Loucy (cell line): ENCODE data around the gene RAD9B.
"Not testable (repeated sequence)": the region's sequence is repeated elsewhere in the genome, so short reads cannot be mapped to it uniquely, and the experiment has no call there.

Experiments used
- H2AFZ ChIP-seq: fragments of 200-600 bp; sonication (generic); 2 replicates; pipeline ENCODE4 v1.6.0; 2016; ENCODE audit warnings: antibody characterized with exemption, mild to moderate bottlenecking, low read length, moderate library complexity
- H3F3A ChIP-seq: fragments of 200-600 bp; 2 replicates; pipeline ENCODE4 v1.6.0; 2016; ENCODE audit warnings: antibody characterized with exemption, low read depth, mild to moderate bottlenecking
- H3K27me3 ChIP-seq: fragments of 200-600 bp; sonication (generic); 2 replicates; pipeline ENCODE4 v1.6.1; 2014; ENCODE audit warnings: low read length, mild to moderate bottlenecking; ENCODE audit not compliant: insufficient read depth, poor library complexity, severe bottlenecking
- H3K36me3 ChIP-seq: fragments of 200-600 bp; sonication (generic); 2 replicates; pipeline ENCODE4 v1.6.1; 2016; ENCODE audit warnings: low read length; ENCODE audit not compliant: insufficient read depth
- H3K4me1 ChIP-seq: fragments of 200-600 bp; sonication (generic); 2 replicates; pipeline ENCODE4 v1.5.1; 2014; ENCODE audit warnings: low read length, mild to moderate bottlenecking; ENCODE audit not compliant: insufficient read depth, poor library complexity, severe bottlenecking
- H3K4me2 ChIP-seq: fragments of 200-600 bp; sonication (generic); 2 replicates; pipeline ENCODE4 v1.6.0; 2014; ENCODE audit warnings: antibody characterized with exemption, low read length, low read depth, mild to moderate bottlenecking; ENCODE audit not compliant: poor library complexity, severe bottlenecking
- H3K4me3 ChIP-seq: fragments of 200-600 bp; sonication (generic); 2 replicates; pipeline ENCODE4 v1.5.1; 2014; ENCODE audit warnings: low read length, mild to moderate bottlenecking, mixed read lengths; ENCODE audit not compliant: poor library complexity, severe bottlenecking
- H3K79me2 ChIP-seq: fragments of 200-600 bp; sonication (generic); 2 replicates; pipeline ENCODE4 v1.6.1; 2014; ENCODE audit warnings: low read length; ENCODE audit not compliant: insufficient read depth
- H3K9ac ChIP-seq: fragments of 200-600 bp; sonication (generic); 2 replicates; pipeline ENCODE4 v1.6.0; 2014; ENCODE audit warnings: mild to moderate bottlenecking, low read depth, low read length, moderate library complexity; ENCODE audit not compliant: poor library complexity, severe bottlenecking
- H3K9me2 ChIP-seq: fragments of 200-600 bp; sonication (generic); replicated peaks from 2 replicates; pipeline ENCODE4 v1.6.1; 2016; ENCODE audit warnings: low read depth, low read length, mixed read lengths
- H3K9me3 ChIP-seq: fragments of 200-600 bp; sonication (generic); 2 replicates; pipeline ENCODE4 v1.6.1; 2014; ENCODE audit warnings: mild to moderate bottlenecking, antibody characterized with exemption, low read length, low read depth; ENCODE audit not compliant: insufficient read depth
- H4K20me1 ChIP-seq: fragments of 200-600 bp; sonication (generic); 2 replicates; pipeline ENCODE4 v1.6.0; 2014; ENCODE audit warnings: antibody characterized with exemption, low read length, mild to moderate bottlenecking; ENCODE audit not compliant: insufficient read depth, poor library complexity, severe bottlenecking
- EZH2phosphoT487 ChIP-seq: fragments of 200-600 bp; IDR thresholded peaks from 2 replicates; pipeline ENCODE4 v1.6.1; 2018; ENCODE audit warnings: antibody characterized with exemption, mild to moderate bottlenecking, moderate library complexity, borderline replicate concordance
- TF ChIP-seq, protein P1 (sequence below): fragments of 200-600 bp; sonication (generic); conservative IDR thresholded peaks from 2 replicates; pipeline ENCODE4 v1.5.1; 2014; ENCODE audit warnings: mild to moderate bottlenecking, antibody characterized with exemption, low read length

RAD9B gene

DNA sequence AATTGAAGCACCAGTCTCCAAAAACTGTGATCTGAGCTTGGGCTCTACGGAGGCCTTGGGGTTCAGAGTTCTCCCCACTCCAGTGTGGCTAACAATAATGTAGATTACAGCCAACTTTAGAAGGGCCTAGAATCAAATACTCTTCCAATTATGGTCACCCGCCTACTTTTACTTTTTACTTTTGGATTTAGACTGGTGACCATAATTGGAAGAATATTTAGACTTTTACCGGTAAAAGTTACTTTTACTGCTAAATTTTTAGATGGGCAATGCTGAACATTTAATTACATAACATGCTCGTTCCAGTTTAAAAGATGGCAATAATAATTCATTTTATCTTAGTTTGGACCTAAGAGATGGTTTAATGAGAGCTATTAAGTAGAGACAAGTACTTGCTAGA is 41.8 kb downstream of the RAD9B start:
- Histone ChIP-seq H4K20me1 (peaks cover 12% of the 10 kb centered on the region), H3K9me2 (no peaks in the 10 kb centered on the region), H3K9ac (no peak overlapping the region), H3K4me3 (no peak overlapping the region), H2AFZ (no peak overlapping the region), H3K4me2 (no peak overlapping the region), H3F3A (no peaks in the 10 kb centered on the region), H3K36me3 (peaks cover 73% of the 10 kb centered on the region), H3K79me2 (peaks cover 28% of the 10 kb centered on the region; the same call in 1 of the 2 replicates), H3K27me3 (no peaks in the 10 kb centered on the region), H3K4me1 (peaks cover 7% of the 10 kb centered on the region), H3K9me3 (no peaks in the 10 kb centered on the region)
- TF ChIP-seq EZH2phosphoT487: no peak
- TF ChIP-seq, protein P1, sequence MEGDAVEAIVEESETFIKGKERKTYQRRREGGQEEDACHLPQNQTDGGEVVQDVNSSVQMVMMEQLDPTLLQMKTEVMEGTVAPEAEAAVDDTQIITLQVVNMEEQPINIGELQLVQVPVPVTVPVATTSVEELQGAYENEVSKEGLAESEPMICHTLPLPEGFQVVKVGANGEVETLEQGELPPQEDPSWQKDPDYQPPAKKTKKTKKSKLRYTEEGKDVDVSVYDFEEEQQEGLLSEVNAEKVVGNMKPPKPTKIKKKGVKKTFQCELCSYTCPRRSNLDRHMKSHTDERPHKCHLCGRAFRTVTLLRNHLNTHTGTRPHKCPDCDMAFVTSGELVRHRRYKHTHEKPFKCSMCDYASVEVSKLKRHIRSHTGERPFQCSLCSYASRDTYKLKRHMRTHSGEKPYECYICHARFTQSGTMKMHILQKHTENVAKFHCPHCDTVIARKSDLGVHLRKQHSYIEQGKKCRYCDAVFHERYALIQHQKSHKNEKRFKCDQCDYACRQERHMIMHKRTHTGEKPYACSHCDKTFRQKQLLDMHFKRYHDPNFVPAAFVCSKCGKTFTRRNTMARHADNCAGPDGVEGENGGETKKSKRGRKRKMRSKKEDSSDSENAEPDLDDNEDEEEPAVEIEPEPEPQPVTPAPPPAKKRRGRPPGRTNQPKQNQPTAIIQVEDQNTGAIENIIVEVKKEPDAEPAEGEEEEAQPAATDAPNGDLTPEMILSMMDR: no peak

- not testable (repeated sequence) for H3K4me2 ChIP-seq, H3K4me1 ChIP-seq, H3K27me3 ChIP-seq, H3K9ac ChIP-seq, H2AFZ ChIP-seq, H3K9me2 ChIP-seq, H3K4me3 ChIP-seq, H3F3A ChIP-seq, H3K9me3 ChIP-seq
- H3K36me3 ChIP-seq: peaks cover 74% of the 10 kb centered on the region; the same call in 1 of the 2 replicates
- H3K79me2 ChIP-seq: peaks cover 33% of the 10 kb centered on the region; the same call in 1 of the 2 replicates
- H4K20me1 ChIP-seq: peaks cover 12% of the 10 kb centered on the region
Measured at GRCh38 chr12:110545259-110545658, 43.1 kb downstream of the RAD9B start.

GRCh38 chr12:110545812-110546211 is 43.7 kb downstream of the RAD9B start:
- Histone ChIP-seq H3K4me1 (peaks cover 7% of the 10 kb centered on the region), H3K27me3 (no peaks in the 10 kb centered on the region), H3K9me2 (no peaks in the 10 kb centered on the region), H3K4me2 (no peak overlapping the region), H3K9ac (no peak overlapping the region), H3K79me2 (peaks cover 36% of the 10 kb centered on the region; the same call in 1 of the 2 replicates), H3K36me3 (peaks cover 80% of the 10 kb centered on the region; the same call in 1 of the 2 replicates), H2AFZ (no peak overlapping the region), H3K4me3 (no peak overlapping the region), H3F3A (no peaks in the 10 kb centered on the region), H4K20me1 (peaks cover 12% of the 10 kb centered on the region), H3K9me3 (no peaks in the 10 kb centered on the region)
- TF ChIP-seq EZH2phosphoT487: no peak
- TF ChIP-seq, protein P1: no peak

GRCh38 chr12:110546339-110546738 is 44.2 kb downstream of the RAD9B start:
- no peaks in the 10 kb centered on the region for H3K27me3 ChIP-seq
- H4K20me1 ChIP-seq: peaks cover 12% of the 10 kb centered on the region
- H3F3A ChIP-seq: no peaks in the 10 kb centered on the region
- no peak overlapping the region for H3K4me3 ChIP-seq
- TF ChIP-seq, protein P1: no peak
- no peak for TF ChIP-seq EZH2phosphoT487
- no peaks in the 10 kb centered on the region for H3K9me2 ChIP-seq
- peaks cover 40% of the 10 kb centered on the region; the same call in 1 of the 2 replicates for H3K79me2 ChIP-seq
- H3K4me1 ChIP-seq: peaks cover 7% of the 10 kb centered on the region
- peaks cover 85% of the 10 kb centered on the region; the same call in 1 of the 2 replicates for H3K36me3 ChIP-seq
- H3K9ac ChIP-seq: no peak overlapping the region
- no peaks in the 10 kb centered on the region for H3K9me3 ChIP-seq
- H3K4me2 ChIP-seq: no peak overlapping the region
- no peak overlapping the region for H2AFZ ChIP-seq
